Ovary (tissue), 9 donors: ENCODE measurements around the gene NR2F1-AS1. TPM values are rescaled to one million over a fixed set of nuclear protein-coding genes. Genes with fewer than 3 reads are reported as not detected.

ENCODE experiments used
- DNase-seq, 5 donors: peaks; one replicate each; pipeline ENCODE4 v3.0.0-alpha.2; 2019 to 2020
- H3K27ac ChIP-seq, 2 donors: fragments of 200-600 bp; one replicate each; pipeline versions ENCODE4 v1.5.1 to v1.8.0; 2019 to 2022
- H3K27me3 ChIP-seq: fragments of 200-600 bp; one replicate; pipeline ENCODE4 v1.8.0; 2022
- H3K36me3 ChIP-seq: fragments of 200-600 bp; sonication (generic); one replicate; pipeline ENCODE4 v1.5.1; 2019
- H3K4me1 ChIP-seq: one replicate; pipeline ENCODE4 v1.8.1; 2013; ENCODE audit warnings: mild to moderate bottlenecking, moderate library complexity; ENCODE audit not compliant: insufficient read depth
- H3K4me3 ChIP-seq: fragments of 200-600 bp; sonication (generic); one replicate; pipeline ENCODE4 v1.5.1; 2017
- H3K9me3 ChIP-seq, 2 donors: fragments of 200-600 bp in 1 of 2; sonication (generic) in 1 of 2; one replicate each; pipeline versions ENCODE4 v1.5.1 to v1.8.1; 2013 to 2019; ENCODE audit warnings: mild to moderate bottlenecking in 1 of 2, moderate library complexity in 1 of 2
- EP300 ChIP-seq: sonication (generic); formaldehyde crosslinking; IDR thresholded peaks from one replicate; pipeline ENCODE4 v1.6.1; 2017; ENCODE audit warnings: antibody characterized with exemption
- POLR2A ChIP-seq: fragments of 450-650 bp; IDR thresholded peaks from one replicate; pipeline ENCODE4 v1.6.1; 2017; ENCODE audit warnings: antibody characterized with exemption, mild to moderate bottlenecking, moderate library complexity
- WGBS, 3 donors: extraction: QIAGEN DNeasy Blood & Tissue Kit in 1 of 3; methylation state at CpG; one replicate each; pipeline versions ENCODE4 v1.1.5 to v1.1.7; 2013 to 2017; 5-methylcytosine and 5-hydroxymethylcytosine counted together
- intact Hi-C, 4 donors: fragments of 100-400 bp; cut with DNase I; formaldehyde crosslinking; loops; one replicate each; pipeline versions ENCODE4 v1.11.0 to v1.15.1; 2022 to 2023
- polyA plus RNA-seq, 2 donors: library from polyadenylated mRNA; stranded (reverse); fragments of 200-250 nt in 1 of 2; fragments of 350-450 nt in 1 of 2; fragmentation: Illumina TruSeq in 1 of 2; extraction: RNeasy Lipid Tissue Mini Kit (QIAGEN cat#74804) in 1 of 2; gene quantifications; one replicate each; pipeline ENCODE4 v1.2.3, GENCODE V29; 2013 to 2014
- total RNA-seq, 7 donors: library from RNA; depleted of rRNA in 2 of 7; stranded (reverse); fragments of >200 nt in 2 of 7; fragmentation: NEBNext Ultra II Directional in 3 of 7; extraction: Animal tissue kit (Norgen Biotek cat#: 25700) in 3 of 7; gene quantifications; one replicate each; pipeline versions ENCODE4 v1.1.0 to v1.2.4, GENCODE V29; 2016 to 2023
- TF ChIP-seq, protein P1 (sequence below), 3 donors: fragments of 450-650 bp in 2 of 3; fragments of 200-600 bp in 1 of 3; IDR thresholded peaks; one replicate each; pipeline versions ENCODE4 v1.5.1 to v1.8.0; 2016 to 2022; ENCODE audit warnings: antibody characterized with exemption in 3 of 3, mild to moderate bottlenecking in 1 of 3
- donor health status: DM: no; HTN: no; CAD: no; lungs with moderate emphysema.
- donor health status: DM: no; HTN: no; CAD: no.
- donor health status: Bipolar disorder and iron deficiency.
- donor health status: DM: yes; HTN: yes; CAD: no.
- donor health status: DM: no; HTN: no; CAD: no.
- donor health status: DM: yes; HTN: yes; CAD: no.

Gene NR2F1-AS1
- total and polyA plus RNA-seq, 9 donors: 20.7 to 45.7 (median 25.0) TPM

GRCh38 chr5:93603793-93604643 is 23.0 kb upstream of the NR2F1-AS1 start:
- H3K4me3 ChIP-seq: peak overlapping the region; percentile 19
- H3K27ac ChIP-seq: no peak overlapping the region
- peaks cover 4% of the 10 kb centered on the region for H3K4me1 ChIP-seq

DNA sequence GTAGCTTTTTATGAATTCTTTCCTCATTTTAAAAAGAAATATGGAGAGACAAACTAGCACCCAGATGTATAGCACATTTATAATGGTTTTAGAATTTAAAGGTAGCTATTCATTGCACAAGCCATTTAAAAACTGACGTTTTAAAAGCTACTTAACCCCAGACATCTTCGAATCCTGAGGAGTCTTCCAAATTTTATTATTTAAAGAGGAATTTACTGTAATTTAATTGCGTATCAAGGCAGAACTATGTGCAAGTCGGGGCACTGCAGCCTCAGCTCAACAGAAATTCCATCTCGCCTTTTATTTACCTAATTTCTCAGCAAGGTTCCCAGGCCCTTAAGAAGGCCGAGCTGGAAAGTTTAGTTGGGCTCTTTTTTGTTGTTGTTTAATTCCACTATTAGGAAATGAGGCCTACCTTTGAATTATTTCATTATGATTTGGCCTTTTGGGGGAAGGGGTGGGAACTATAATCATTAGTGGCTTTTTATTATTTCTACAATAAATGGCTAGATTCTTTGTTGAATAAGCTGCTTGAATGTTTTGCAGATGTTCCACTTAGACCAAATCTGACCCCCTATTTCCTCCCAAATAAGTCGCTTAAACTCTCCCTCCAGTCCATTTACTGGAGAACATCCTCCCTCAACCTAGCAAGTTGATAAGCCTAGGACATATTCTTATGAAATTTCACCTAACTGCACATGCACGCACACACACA is 22.2 kb upstream of the NR2F1-AS1 start:
- H3K4me1 ChIP-seq: peaks cover 4% of the 10 kb centered on the region
- TF ChIP-seq EP300 (no peak), POLR2A (no peak)
- TF ChIP-seq, protein P1, sequence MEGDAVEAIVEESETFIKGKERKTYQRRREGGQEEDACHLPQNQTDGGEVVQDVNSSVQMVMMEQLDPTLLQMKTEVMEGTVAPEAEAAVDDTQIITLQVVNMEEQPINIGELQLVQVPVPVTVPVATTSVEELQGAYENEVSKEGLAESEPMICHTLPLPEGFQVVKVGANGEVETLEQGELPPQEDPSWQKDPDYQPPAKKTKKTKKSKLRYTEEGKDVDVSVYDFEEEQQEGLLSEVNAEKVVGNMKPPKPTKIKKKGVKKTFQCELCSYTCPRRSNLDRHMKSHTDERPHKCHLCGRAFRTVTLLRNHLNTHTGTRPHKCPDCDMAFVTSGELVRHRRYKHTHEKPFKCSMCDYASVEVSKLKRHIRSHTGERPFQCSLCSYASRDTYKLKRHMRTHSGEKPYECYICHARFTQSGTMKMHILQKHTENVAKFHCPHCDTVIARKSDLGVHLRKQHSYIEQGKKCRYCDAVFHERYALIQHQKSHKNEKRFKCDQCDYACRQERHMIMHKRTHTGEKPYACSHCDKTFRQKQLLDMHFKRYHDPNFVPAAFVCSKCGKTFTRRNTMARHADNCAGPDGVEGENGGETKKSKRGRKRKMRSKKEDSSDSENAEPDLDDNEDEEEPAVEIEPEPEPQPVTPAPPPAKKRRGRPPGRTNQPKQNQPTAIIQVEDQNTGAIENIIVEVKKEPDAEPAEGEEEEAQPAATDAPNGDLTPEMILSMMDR (IDR thresholded peaks at IDR 0.05): no peak
- intact Hi-C loops: no loop called here
- no peaks in the 10 kb centered on the region for H3K27me3 ChIP-seq
- no peaks in the 10 kb centered on the region for H3K36me3 ChIP-seq
- H3K27ac ChIP-seq: no peak overlapping the region
- WGBS, 3 donors: 94 to 95% (median 94%) methylated on average over 8 of the region's 8 CpGs
- H3K4me3 ChIP-seq: no peak overlapping the region
- no peak for DNase-seq
- H3K9me3 ChIP-seq: no peaks in the 10 kb centered on the region

More at GRCh38 chr5:93603793-93604643, 23.0 kb upstream of the NR2F1-AS1 start:
- WGBS, 3 donors: 10 to 18% (median 13%) methylated on average over 34 to 58 of the region's 58 CpGs
- peak in 3 of 5 donors; percentile 50 to 71 (median 54) for DNase-seq
- intact Hi-C loops: no loop called here
- TF ChIP-seq POLR2A (no peak), EP300 (no peak)
- TF ChIP-seq, protein P1 (IDR thresholded peaks at IDR 0.05): no peak
- Histone ChIP-seq H3K27me3 (no peaks in the 10 kb centered on the region), H3K36me3 (no peaks in the 10 kb centered on the region), H3K9me3 (no peaks in the 10 kb centered on the region)

GRCh38 chr5:93602241-93603077 is 21.4 kb upstream of the NR2F1-AS1 start:
- Histone ChIP-seq H3K27me3 (no peaks in the 10 kb centered on the region), H3K36me3 (no peaks in the 10 kb centered on the region), H3K27ac (no peak overlapping the region), H3K4me1 (peaks cover 4% of the 10 kb centered on the region), H3K4me3 (no peak overlapping the region), H3K9me3 (no peaks in the 10 kb centered on the region)
- no peak for DNase-seq
- TF ChIP-seq POLR2A (no peak), EP300 (no peak)
- TF ChIP-seq, protein P1 (IDR thresholded peaks at IDR 0.05): no peak
- intact Hi-C loops: no loop called here
- 83 to 90% (median 89%) methylated on average over 39 of the region's 39 CpGs for WGBS, 3 donors

- Histone ChIP-seq H3K27me3 (no peaks in the 10 kb centered on the region), H3K4me3 (no peak overlapping the region)
- TF ChIP-seq EP300: no peak
- TF ChIP-seq POLR2A: no peak
- TF ChIP-seq, protein P1 (IDR thresholded peaks at IDR 0.05): no peak
Observed at GRCh38 chr5:93601802-93602155, 20.8 kb upstream of the NR2F1-AS1 start.

More at GRCh38 chr5:93601802-93602155, 20.8 kb upstream of the NR2F1-AS1 start:
- Histone ChIP-seq H3K9me3 (no peaks in the 10 kb centered on the region), H3K27ac (no peak overlapping the region), H3K36me3 (no peaks in the 10 kb centered on the region), H3K4me1 (peaks cover 4% of the 10 kb centered on the region)
- 85 to 94% (median 92%) methylated on average over 9 of the region's 9 CpGs for WGBS, 3 donors
- DNase-seq: no peak
- intact Hi-C loops: no loop called here
